K562 (cell line): ENCODE results near the gene ATP1A3.

Source experiments
- EZH2 ChIP-seq: IDR thresholded peaks from 2 replicates; pipeline ENCODE4 v1.6.1; 2012; ENCODE audit warnings: low read depth, mild to moderate bottlenecking, inconsistent platforms, low read length, borderline replicate concordance
- HDGF ChIP-seq: fragments of 450-650 bp; IDR thresholded peaks from 2 replicates; pipeline ENCODE4 v1.6.1; 2016
- MTA2 ChIP-seq: fragments of 450-650 bp; IDR thresholded peaks from 2 replicates; pipeline ENCODE4 v1.6.1; 2016; ENCODE audit warnings: low read depth
- POLR2G ChIP-seq: fragments of 200-400 bp; formaldehyde crosslinking; IDR thresholded peaks from 2 replicates; pipeline ENCODE4 v1.6.1; 2017; ENCODE audit warnings: low read depth, mild to moderate bottlenecking, antibody characterized with exemption, low read length, moderate library complexity
- RAD21 ChIP-seq, 2 experiments: fragments of 250-450 bp in 1 of 2; fragments of 450-650 bp in 1 of 2; sonication (Bioruptor Pico) in 1 of 2; formaldehyde crosslinking in 1 of 2; IDR thresholded peaks in 1 of 2; conservative IDR thresholded peaks in 1 of 2; 2 replicates each; pipeline versions ENCODE4 v1.4.0 to v1.8.0; 2020 to 2022; ENCODE audit warnings: mild to moderate bottlenecking in 2 of 2, moderate library complexity in 1 of 2
- RAD51 ChIP-seq: fragments of 450-650 bp; IDR thresholded peaks from 2 replicates; pipeline ENCODE4 v1.7.1; 2016; ENCODE audit warnings: low read depth, mild to moderate bottlenecking, borderline replicate concordance
- RNF2 ChIP-seq: sonication (generic); IDR thresholded peaks from 2 replicates; pipeline ENCODE4 v1.6.1; 2016
- ZNF124 ChIP-seq: sonication (generic); formaldehyde crosslinking; IDR thresholded peaks from 2 replicates; pipeline ENCODE4 v1.8.1; 2022; ENCODE audit warnings: missing genetic modification reagents
- TF ChIP-seq, protein P1 (sequence below): sonication (generic); formaldehyde crosslinking; IDR thresholded peaks from 2 replicates; pipeline ENCODE4 v1.8.0; 2022; ENCODE audit warnings: mild to moderate bottlenecking, missing genetic modification reagents, borderline replicate concordance
- TF ChIP-seq, protein P2 (sequence below): fragments of 150-350 bp; conservative IDR thresholded peaks from 2 replicates; pipeline ENCODE4 v1.6.1; 2014; ENCODE audit warnings: low read length
- TF ChIP-seq, protein P3 (sequence below): sonication (generic); formaldehyde crosslinking; IDR thresholded peaks from 2 replicates; pipeline ENCODE4 v1.8.0; 2022; ENCODE audit warnings: missing genetic modification reagents, mild to moderate bottlenecking, borderline replicate concordance
- TF ChIP-seq, protein P4 (sequence below): fragments of 250-450 bp; sonication (Bioruptor Pico); IDR thresholded peaks from 2 replicates; pipeline ENCODE4 v1.5.1; 2021; ENCODE audit warnings: mild to moderate bottlenecking
- TF ChIP-seq, protein P5 (sequence below): fragments of 450-650 bp; IDR thresholded peaks from 2 replicates; pipeline ENCODE4 v1.7.1; 2018; ENCODE audit warnings: mild to moderate bottlenecking, low read depth; ENCODE audit not compliant: partially characterized antibody

- TF ChIP-seq RAD51 (no peak), RAD21 (CRISPR knock-in tag; conservative IDR thresholded peaks at IDR 0.05 in 1 of 2, IDR thresholded peaks at IDR 0.05 in 1 of 2) (no peak), EZH2 (no peak), POLR2G (no peak), MTA2 (no peak), HDGF (no peak), RNF2 (no peak), ZNF124 (CRISPR knock-in tag) (no peak)
- TF ChIP-seq, protein P1, sequence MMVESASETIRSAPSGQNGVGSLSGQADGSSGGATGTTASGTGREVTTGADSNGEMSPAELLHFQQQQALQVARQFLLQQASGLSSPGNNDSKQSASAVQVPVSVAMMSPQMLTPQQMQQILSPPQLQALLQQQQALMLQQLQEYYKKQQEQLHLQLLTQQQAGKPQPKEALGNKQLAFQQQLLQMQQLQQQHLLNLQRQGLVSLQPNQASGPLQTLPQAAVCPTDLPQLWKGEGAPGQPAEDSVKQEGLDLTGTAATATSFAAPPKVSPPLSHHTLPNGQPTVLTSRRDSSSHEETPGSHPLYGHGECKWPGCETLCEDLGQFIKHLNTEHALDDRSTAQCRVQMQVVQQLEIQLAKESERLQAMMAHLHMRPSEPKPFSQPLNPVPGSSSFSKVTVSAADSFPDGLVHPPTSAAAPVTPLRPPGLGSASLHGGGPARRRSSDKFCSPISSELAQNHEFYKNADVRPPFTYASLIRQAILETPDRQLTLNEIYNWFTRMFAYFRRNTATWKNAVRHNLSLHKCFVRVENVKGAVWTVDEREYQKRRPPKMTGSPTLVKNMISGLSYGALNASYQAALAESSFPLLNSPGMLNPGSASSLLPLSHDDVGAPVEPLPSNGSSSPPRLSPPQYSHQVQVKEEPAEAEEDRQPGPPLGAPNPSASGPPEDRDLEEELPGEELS (CRISPR knock-in tag), result no peak
- TF ChIP-seq, protein P2, sequence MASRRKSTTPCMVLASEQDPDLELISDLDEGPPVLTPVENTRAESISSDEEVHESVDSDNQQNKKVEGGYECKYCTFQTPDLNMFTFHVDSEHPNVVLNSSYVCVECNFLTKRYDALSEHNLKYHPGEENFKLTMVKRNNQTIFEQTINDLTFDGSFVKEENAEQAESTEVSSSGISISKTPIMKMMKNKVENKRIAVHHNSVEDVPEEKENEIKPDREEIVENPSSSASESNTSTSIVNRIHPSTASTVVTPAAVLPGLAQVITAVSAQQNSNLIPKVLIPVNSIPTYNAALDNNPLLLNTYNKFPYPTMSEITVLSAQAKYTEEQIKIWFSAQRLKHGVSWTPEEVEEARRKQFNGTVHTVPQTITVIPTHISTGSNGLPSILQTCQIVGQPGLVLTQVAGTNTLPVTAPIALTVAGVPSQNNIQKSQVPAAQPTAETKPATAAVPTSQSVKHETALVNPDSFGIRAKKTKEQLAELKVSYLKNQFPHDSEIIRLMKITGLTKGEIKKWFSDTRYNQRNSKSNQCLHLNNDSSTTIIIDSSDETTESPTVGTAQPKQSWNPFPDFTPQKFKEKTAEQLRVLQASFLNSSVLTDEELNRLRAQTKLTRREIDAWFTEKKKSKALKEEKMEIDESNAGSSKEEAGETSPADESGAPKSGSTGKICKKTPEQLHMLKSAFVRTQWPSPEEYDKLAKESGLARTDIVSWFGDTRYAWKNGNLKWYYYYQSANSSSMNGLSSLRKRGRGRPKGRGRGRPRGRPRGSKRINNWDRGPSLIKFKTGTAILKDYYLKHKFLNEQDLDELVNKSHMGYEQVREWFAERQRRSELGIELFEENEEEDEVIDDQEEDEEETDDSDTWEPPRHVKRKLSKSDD, result no peak
- TF ChIP-seq, protein P3, sequence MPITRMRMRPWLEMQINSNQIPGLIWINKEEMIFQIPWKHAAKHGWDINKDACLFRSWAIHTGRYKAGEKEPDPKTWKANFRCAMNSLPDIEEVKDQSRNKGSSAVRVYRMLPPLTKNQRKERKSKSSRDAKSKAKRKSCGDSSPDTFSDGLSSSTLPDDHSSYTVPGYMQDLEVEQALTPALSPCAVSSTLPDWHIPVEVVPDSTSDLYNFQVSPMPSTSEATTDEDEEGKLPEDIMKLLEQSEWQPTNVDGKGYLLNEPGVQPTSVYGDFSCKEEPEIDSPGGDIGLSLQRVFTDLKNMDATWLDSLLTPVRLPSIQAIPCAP, result no peak
- TF ChIP-seq, protein P4, sequence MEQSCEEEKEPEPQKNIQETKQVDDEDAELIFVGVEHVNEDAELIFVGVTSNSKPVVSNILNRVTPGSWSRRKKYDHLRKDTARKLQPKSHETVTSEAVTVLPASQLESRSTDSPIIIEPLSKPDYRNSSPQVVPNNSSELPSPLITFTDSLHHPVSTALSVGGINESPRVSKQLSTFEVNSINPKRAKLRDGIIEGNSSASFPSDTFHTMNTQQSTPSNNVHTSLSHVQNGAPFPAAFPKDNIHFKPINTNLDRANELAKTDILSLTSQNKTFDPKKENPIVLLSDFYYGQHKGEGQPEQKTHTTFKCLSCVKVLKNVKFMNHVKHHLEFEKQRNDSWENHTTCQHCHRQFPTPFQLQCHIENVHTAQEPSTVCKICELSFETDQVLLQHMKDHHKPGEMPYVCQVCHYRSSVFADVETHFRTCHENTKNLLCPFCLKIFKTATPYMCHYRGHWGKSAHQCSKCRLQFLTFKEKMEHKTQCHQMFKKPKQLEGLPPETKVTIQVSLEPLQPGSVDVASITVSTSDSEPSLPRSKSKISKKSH, result no peak
- TF ChIP-seq, protein P5, sequence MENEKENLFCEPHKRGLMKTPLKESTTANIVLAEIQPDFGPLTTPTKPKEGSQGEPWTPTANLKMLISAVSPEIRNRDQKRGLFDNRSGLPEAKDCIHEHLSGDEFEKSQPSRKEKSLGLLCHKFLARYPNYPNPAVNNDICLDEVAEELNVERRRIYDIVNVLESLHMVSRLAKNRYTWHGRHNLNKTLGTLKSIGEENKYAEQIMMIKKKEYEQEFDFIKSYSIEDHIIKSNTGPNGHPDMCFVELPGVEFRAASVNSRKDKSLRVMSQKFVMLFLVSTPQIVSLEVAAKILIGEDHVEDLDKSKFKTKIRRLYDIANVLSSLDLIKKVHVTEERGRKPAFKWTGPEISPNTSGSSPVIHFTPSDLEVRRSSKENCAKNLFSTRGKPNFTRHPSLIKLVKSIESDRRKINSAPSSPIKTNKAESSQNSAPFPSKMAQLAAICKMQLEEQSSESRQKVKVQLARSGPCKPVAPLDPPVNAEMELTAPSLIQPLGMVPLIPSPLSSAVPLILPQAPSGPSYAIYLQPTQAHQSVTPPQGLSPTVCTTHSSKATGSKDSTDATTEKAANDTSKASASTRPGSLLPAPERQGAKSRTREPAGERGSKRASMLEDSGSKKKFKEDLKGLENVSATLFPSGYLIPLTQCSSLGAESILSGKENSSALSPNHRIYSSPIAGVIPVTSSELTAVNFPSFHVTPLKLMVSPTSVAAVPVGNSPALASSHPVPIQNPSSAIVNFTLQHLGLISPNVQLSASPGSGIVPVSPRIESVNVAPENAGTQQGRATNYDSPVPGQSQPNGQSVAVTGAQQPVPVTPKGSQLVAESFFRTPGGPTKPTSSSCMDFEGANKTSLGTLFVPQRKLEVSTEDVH, result no peak
Measured at GRCh38 chr19:42023943-42024260, 29.9 kb upstream of the ATP1A3 start.
